Astrocyte (in vitro differentiated cells and primary cell): Measurements from ENCODE around the gene GRAP. TPM values are rescaled to one million over a fixed set of nuclear protein-coding genes. Genes with fewer than 3 reads are reported as not detected.

Experiments used
- DNase-seq: peaks from one replicate; pipeline ENCODE4 v3.0.0-alpha.2; 2010; ENCODE audit warnings: low read depth
- FAIRE-seq: peaks from 2 replicates; lab custom pipeline; 2011; peaks lifted over from hg19 to GRCh38; lab: Jason Lieb, UNC
- H2AFZ ChIP-seq: 2 replicates; pipeline ENCODE4 v1.6.0; 2012; ENCODE audit warnings: low read depth, low read length, inconsistent platforms
- H3K27ac ChIP-seq: 2 replicates; pipeline ENCODE4 v1.5.1; 2011; ENCODE audit warnings: low read depth, low read length, inconsistent platforms
- H3K27me3 ChIP-seq: 2 replicates; pipeline ENCODE4 v1.6.0; 2011; ENCODE audit warnings: low read length, inconsistent platforms; ENCODE audit not compliant: insufficient read depth
- H3K36me3 ChIP-seq: 2 replicates; pipeline ENCODE4 v1.5.1; 2011; ENCODE audit warnings: low read length, inconsistent platforms; ENCODE audit not compliant: insufficient read depth
- H3K4me1 ChIP-seq: 2 replicates; pipeline ENCODE4 v1.5.1; 2011; ENCODE audit warnings: low read length, inconsistent platforms; ENCODE audit not compliant: insufficient read depth
- H3K4me2 ChIP-seq: 2 replicates; pipeline ENCODE4 v1.6.0; 2012; ENCODE audit warnings: low read length, inconsistent platforms
- H3K4me3 ChIP-seq: 2 replicates; pipeline ENCODE4 v1.5.1; 2011; ENCODE audit warnings: low read depth, mild to moderate bottlenecking, low read length, inconsistent platforms; ENCODE audit not compliant: insufficient read depth
- H3K79me2 ChIP-seq: 2 replicates; pipeline ENCODE4 v1.6.0; 2012; ENCODE audit warnings: mild to moderate bottlenecking, low read length, inconsistent platforms; ENCODE audit not compliant: insufficient read depth
- H3K9ac ChIP-seq: 2 replicates; pipeline ENCODE4 v1.6.0; 2012; ENCODE audit warnings: mild to moderate bottlenecking, low read length, inconsistent platforms
- H3K9me3 ChIP-seq: 2 replicates; pipeline ENCODE4 v1.5.1; 2012; ENCODE audit warnings: low read depth, mild to moderate bottlenecking, low read length, inconsistent platforms; ENCODE audit not compliant: insufficient read depth
- H4K20me1 ChIP-seq: 2 replicates; pipeline ENCODE4 v1.6.0; 2012; ENCODE audit warnings: low read length, inconsistent platforms; ENCODE audit not compliant: insufficient read depth
- H3K27ac Mint-ChIP-seq: one replicate; pipeline ENCODE4 v1.8.0; 2021; ENCODE audit warnings: mild to moderate bottlenecking, mixed read lengths; ENCODE audit not compliant: unreplicated experiment
- H3K27me3 Mint-ChIP-seq: one replicate; pipeline ENCODE4 v1.8.0; 2021; ENCODE audit warnings: low read depth, mixed read lengths; ENCODE audit not compliant: unreplicated experiment
- H3K36me3 Mint-ChIP-seq: one replicate; pipeline ENCODE4 v1.8.0; 2021; ENCODE audit warnings: low read depth, mixed read lengths; ENCODE audit not compliant: unreplicated experiment
- H3K4me1 Mint-ChIP-seq: one replicate; pipeline ENCODE4 v1.8.0; 2021; ENCODE audit warnings: low read depth, mixed read lengths; ENCODE audit not compliant: unreplicated experiment
- H3K4me3 Mint-ChIP-seq: one replicate; pipeline ENCODE4 v1.8.0; 2021; ENCODE audit warnings: mild to moderate bottlenecking, moderate library complexity, mixed read lengths; ENCODE audit not compliant: unreplicated experiment
- H3K9me3 Mint-ChIP-seq: one replicate; pipeline ENCODE4 v1.8.0; 2021; ENCODE audit warnings: mild to moderate bottlenecking, mixed read lengths; ENCODE audit not compliant: unreplicated experiment
- CTCF ChIP-seq: IDR thresholded peaks from 2 replicates; pipeline ENCODE4 v1.5.1; 2011; ENCODE audit warnings: low read depth, mild to moderate bottlenecking, inconsistent platforms, low read length, moderate library complexity; ENCODE audit not compliant: insufficient read depth
- EZH2 ChIP-seq: IDR thresholded peaks from 2 replicates; pipeline ENCODE4 v1.6.1; 2012; ENCODE audit warnings: mild to moderate bottlenecking, low read length, inconsistent platforms; ENCODE audit not compliant: insufficient read depth
- total RNA-seq: library from RNA; stranded (reverse); gene quantifications from 2 replicates; pipeline ENCODE4 v1.2.1, GENCODE V29; 2021

Gene GRAP
- total RNA-seq, 1 donor from 2014 or later, result 0.30 TPM

DNA sequence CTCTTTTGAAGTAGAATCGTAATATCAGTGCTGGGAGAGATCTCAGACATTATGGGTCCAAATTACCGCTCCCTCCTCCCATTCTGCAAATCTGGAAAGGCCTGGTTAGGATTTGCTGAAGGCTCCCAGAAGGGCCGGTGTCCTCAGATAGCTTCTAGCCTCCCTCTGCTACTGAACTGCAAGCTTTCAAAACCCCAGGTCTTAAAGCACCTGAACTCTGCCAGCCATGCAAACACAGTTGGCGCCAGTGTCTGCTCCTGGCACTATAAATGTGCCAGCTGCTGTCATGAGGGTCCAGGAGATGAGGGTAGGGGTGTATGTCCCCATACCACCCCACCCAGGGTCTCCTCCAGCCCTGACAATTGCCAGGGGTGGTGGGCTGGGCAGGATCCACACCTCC, 70.6 kb downstream of the GRAP start:
- FAIRE-seq (no peak), DNase-seq (no peak)
- Histone ChIP-seq H3K36me3 (peaks cover 4% of the 10 kb centered on the region), H3K4me3 (no peak overlapping the region), H3K4me1 (peaks cover 10% of the 10 kb centered on the region), H4K20me1 (peaks cover 42% of the 10 kb centered on the region), H3K9ac (no peak overlapping the region), H3K27me3 (no peaks in the 10 kb centered on the region), H3K27ac (no peak overlapping the region), H3K79me2 (peaks cover 10% of the 10 kb centered on the region), H2AFZ (no peak overlapping the region), H3K9me3 (no peaks in the 10 kb centered on the region), H3K4me2 (no peak overlapping the region)
- peaks cover 12% of the 10 kb centered on the region for H3K4me1 Mint-ChIP-seq
- no peak for TF ChIP-seq EZH2
- no peak overlapping the region for H3K4me3 Mint-ChIP-seq
- H3K27me3 Mint-ChIP-seq, result no peaks in the 10 kb centered on the region
- H3K27ac Mint-ChIP-seq, result no peak overlapping the region
- H3K9me3 Mint-ChIP-seq, result no peaks in the 10 kb centered on the region
- H3K36me3 Mint-ChIP-seq, result peaks cover 13% of the 10 kb centered on the region

- Histone ChIP-seq H3K4me3 (no peak overlapping the region), H3K27ac (no peak overlapping the region), H3K27me3 (no peaks in the 10 kb centered on the region), H3K79me2 (peaks cover 10% of the 10 kb centered on the region), H3K9me3 (no peaks in the 10 kb centered on the region), H3K9ac (no peak overlapping the region), H3K36me3 (peaks cover 6% of the 10 kb centered on the region), H4K20me1 (peaks cover 41% of the 10 kb centered on the region), H3K4me2 (no peak overlapping the region), H3K4me1 (peaks cover 4% of the 10 kb centered on the region), H2AFZ (no peak overlapping the region)
- no peaks in the 10 kb centered on the region for H3K9me3 Mint-ChIP-seq
- H3K4me3 Mint-ChIP-seq, result no peak overlapping the region
- H3K27me3 Mint-ChIP-seq, result no peaks in the 10 kb centered on the region
- DNase-seq (no peak), FAIRE-seq (no peak)
- H3K36me3 Mint-ChIP-seq, result peaks cover 13% of the 10 kb centered on the region
- no peak overlapping the region for H3K27ac Mint-ChIP-seq
- peaks cover 6% of the 10 kb centered on the region for H3K4me1 Mint-ChIP-seq
- TF ChIP-seq EZH2 (no peak), CTCF (no peak)
Observed at GRCh38 chr17:18975597-18975996, 71.2 kb downstream of the GRAP start.

DNA sequence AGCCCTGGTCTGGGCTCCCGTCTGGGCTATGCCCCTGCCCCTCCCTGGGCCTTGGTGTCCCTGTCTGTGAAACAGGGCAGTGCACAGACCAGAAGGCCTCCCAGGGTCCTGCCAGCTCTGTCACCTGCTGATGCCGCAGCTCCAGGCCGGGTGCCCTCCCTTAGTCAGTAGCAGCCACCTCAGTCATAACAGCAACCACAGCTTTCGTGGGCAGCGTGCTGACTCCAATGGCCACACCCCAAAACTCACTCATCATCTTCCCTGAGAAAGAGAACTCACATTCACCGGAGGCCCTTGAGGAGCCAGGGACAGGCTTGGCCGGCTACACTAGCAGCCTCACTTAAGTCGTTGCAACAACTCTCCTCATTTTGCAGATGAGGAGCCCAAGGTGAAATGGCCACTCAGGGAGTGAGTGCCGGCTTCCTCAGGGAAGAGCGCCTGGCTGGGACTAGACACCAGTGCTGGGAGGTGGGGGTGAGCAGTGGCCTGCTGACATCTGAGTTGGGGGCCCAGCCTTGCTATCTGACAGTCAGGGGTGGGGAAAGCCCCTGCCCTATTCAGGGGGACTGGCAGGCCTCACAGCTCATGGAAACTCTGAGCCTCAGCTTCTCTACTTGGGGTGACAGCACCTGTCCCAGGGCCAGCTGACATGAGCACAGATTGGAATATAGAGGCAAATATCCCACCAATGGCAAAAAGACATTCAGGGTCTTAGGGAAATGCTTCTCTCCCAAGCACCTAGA, 72.2 kb downstream of the GRAP start:
- Mint-ChIP-seq H3K27me3 (no peaks in the 10 kb centered on the region), H3K4me1 (no peaks in the 10 kb centered on the region), H3K4me3 (no peak overlapping the region), H3K36me3 (peaks cover 13% of the 10 kb centered on the region), H3K9me3 (no peaks in the 10 kb centered on the region), H3K27ac (no peak overlapping the region)
- FAIRE-seq (no peak), DNase-seq (peak; percentile 22)
- Histone ChIP-seq H3K4me3 (no peak overlapping the region), H3K27ac (no peak overlapping the region), H3K4me1 (no peaks in the 10 kb centered on the region), H3K79me2 (peaks cover 10% of the 10 kb centered on the region), H3K9me3 (no peaks in the 10 kb centered on the region), H3K27me3 (no peaks in the 10 kb centered on the region), H3K36me3 (peaks cover 7% of the 10 kb centered on the region), H3K9ac (no peak overlapping the region), H4K20me1 (peaks cover 33% of the 10 kb centered on the region), H2AFZ (no peak overlapping the region), H3K4me2 (no peak overlapping the region)
- TF ChIP-seq CTCF (no peak), EZH2 (no peak)
